ENCODE data around the gene PIP5K1C.
A peak's percentile ranks its signal among the peaks of the same experiment; 100 is the strongest.

Gene PIP5K1C

GRCh38 chr19:3708207-3708931, 8.1 kb upstream of the PIP5K1C start, which contains the start of gene TJP3:
TSS of gene TJP3 (plus strand) at chr19:3708384. CDS start at chr19:3728433, 20,049 bp downstream.
- Histone ChIP-seq H3K4me3 (replicated peaks; ENCODE audit: low read depth, low read length) (no peak within 1 kb of the TSS), H3K27me3 (replicated peaks; ENCODE audit: control insufficient read depth, insufficient read depth, low read length) (no peaks in the 10 kb centered on the region; the same call in 1 of the 2 replicates), H3K36me3 (ENCODE audit: control insufficient read depth, insufficient read depth, low read length) (no peaks in the 10 kb centered on the region)
- no peak for TF ChIP-seq CTCF (IDR thresholded peaks at IDR 0.05; ENCODE audit: insufficient read depth, low read length, poor library complexity, severe bottlenecking)
- no peak for DNase-seq (ENCODE audit: extremely low read depth, insufficient read length)

- no peaks in the 10 kb centered on the region for H3K36me3 ChIP-seq (ENCODE audit: control insufficient read depth, insufficient read depth, low read length)
- no peaks in the 10 kb centered on the region; the same call in 1 of the 2 replicates for H3K27me3 ChIP-seq (replicated peaks; ENCODE audit: control insufficient read depth, insufficient read depth, low read length)
- no peak for DNase-seq (ENCODE audit: extremely low read depth, insufficient read length)
- no peak overlapping the region for H3K4me3 ChIP-seq (replicated peaks; ENCODE audit: low read depth, low read length)
- TF ChIP-seq CTCF (IDR thresholded peaks at IDR 0.05; ENCODE audit: insufficient read depth, low read length, poor library complexity, severe bottlenecking) = no peak
Measured at GRCh38 chr19:3707868-3708206, 7.6 kb upstream of the PIP5K1C start.

GRCh38 chr19:3701200-3701599, 932 bp upstream of the PIP5K1C start:
- TF ChIP-seq CTCF (IDR thresholded peaks at IDR 0.05; ENCODE audit: insufficient read depth, low read length, poor library complexity, severe bottlenecking) = no peak
- no peaks in the 10 kb centered on the region for H3K36me3 ChIP-seq (ENCODE audit: control insufficient read depth, insufficient read depth, low read length)
- H3K4me3 ChIP-seq (replicated peaks; ENCODE audit: low read depth, low read length) = no peak overlapping the region
- no peaks in the 10 kb centered on the region for H3K27me3 ChIP-seq (replicated peaks; ENCODE audit: control insufficient read depth, insufficient read depth, low read length)
- DNase-seq (ENCODE audit: extremely low read depth, insufficient read length) = no peak

GRCh38 chr19:3699741-3700241, 477 bp downstream of the PIP5K1C start:
- Histone ChIP-seq H3K27me3 (replicated peaks; ENCODE audit: control insufficient read depth, insufficient read depth, low read length) (no peaks in the 10 kb centered on the region), H3K36me3 (ENCODE audit: control insufficient read depth, insufficient read depth, low read length) (no peaks in the 10 kb centered on the region; the same call in 1 of the 2 replicates), H3K4me3 (replicated peaks; ENCODE audit: low read depth, low read length) (peak overlapping the region; percentile 90)
- no peak for DNase-seq (ENCODE audit: extremely low read depth, insufficient read length)
- TF ChIP-seq CTCF (IDR thresholded peaks at IDR 0.05; ENCODE audit: insufficient read depth, low read length, poor library complexity, severe bottlenecking) = no peak

GRCh38 chr19:3698974-3699740, 1.1 kb downstream of the PIP5K1C start:
- TF ChIP-seq CTCF (IDR thresholded peaks at IDR 0.05; ENCODE audit: insufficient read depth, low read length, poor library complexity, severe bottlenecking) = no peak
- peak overlapping the region; percentile 90 for H3K4me3 ChIP-seq (replicated peaks; ENCODE audit: low read depth, low read length)
- no peaks in the 10 kb centered on the region for H3K27me3 ChIP-seq (replicated peaks; ENCODE audit: control insufficient read depth, insufficient read depth, low read length)
- DNase-seq (ENCODE audit: extremely low read depth, insufficient read length) = no peak
- H3K36me3 ChIP-seq (ENCODE audit: control insufficient read depth, insufficient read depth, low read length) = peaks cover 2% of the 10 kb centered on the region; the same call in 1 of the 2 replicates

Data from GM06990 (cell line).